Endodermal cell (in vitro differentiated cells): ENCODE results near the gene P2RY8. TPM values are rescaled to one million over a fixed set of nuclear protein-coding genes. Genes with fewer than 3 reads are reported as not detected.
A peak's percentile ranks its signal among the peaks of the same experiment; 100 is the strongest.
"Not testable (repeated sequence)": the region's sequence is repeated elsewhere in the genome, so short reads cannot be mapped to it uniquely, and the experiment has no call there.

ENCODE experiments used
- DNase-seq: peaks from one replicate; pipeline ENCODE4 v3.0.0-alpha.2; 2017
- H3K27ac ChIP-seq: 2 replicates; pipeline ENCODE4 v1.5.1; 2013; ENCODE audit warnings: mild to moderate bottlenecking, low read depth, low read length, moderate library complexity
- H3K27me3 ChIP-seq: 2 replicates; pipeline ENCODE4 v1.6.1; 2013; ENCODE audit warnings: mild to moderate bottlenecking, low read length, moderate library complexity; ENCODE audit not compliant: insufficient read depth, control insufficient read depth, poor library complexity, severe bottlenecking
- H3K36me3 ChIP-seq: 2 replicates; pipeline ENCODE4 v1.7.0; 2013; ENCODE audit warnings: mild to moderate bottlenecking, low read length, moderate library complexity; ENCODE audit not compliant: control insufficient read depth, insufficient read depth
- H3K4me1 ChIP-seq: one replicate; pipeline ENCODE4 v1.7.0; 2013; ENCODE audit warnings: low read length; ENCODE audit not compliant: control insufficient read depth, insufficient read depth
- H3K4me3 ChIP-seq: 2 replicates; pipeline ENCODE4 v1.5.1; 2013; ENCODE audit warnings: mild to moderate bottlenecking, low read length, moderate library complexity
- H3K9ac ChIP-seq: 2 replicates; pipeline ENCODE4 v1.6.1; 2013; ENCODE audit warnings: mild to moderate bottlenecking, low read length, moderate library complexity; ENCODE audit not compliant: poor library complexity, severe bottlenecking; ENCODE audit errors: extremely low read depth
- H3K9me3 ChIP-seq: 2 replicates; pipeline ENCODE4 v1.6.1; 2013; ENCODE audit warnings: mild to moderate bottlenecking, low read length, moderate library complexity; ENCODE audit not compliant: control insufficient read depth
- H3K27ac Mint-ChIP-seq: 2 replicates; pipeline ENCODE4 v1.8.0; 2020; ENCODE audit warnings: mixed read lengths
- H3K27me3 Mint-ChIP-seq: 2 replicates; pipeline ENCODE4 v1.8.0; 2021; ENCODE audit warnings: mild to moderate bottlenecking, mixed read lengths; ENCODE audit not compliant: insufficient read depth
- H3K36me3 Mint-ChIP-seq: 2 replicates; pipeline ENCODE4 v1.8.0; 2020; ENCODE audit warnings: low read depth, mixed read lengths
- H3K4me1 Mint-ChIP-seq: 2 replicates; pipeline ENCODE4 v1.8.0; 2020; ENCODE audit warnings: mixed read lengths
- H3K4me3 Mint-ChIP-seq: 2 replicates; pipeline ENCODE4 v1.8.0; 2020; ENCODE audit warnings: mild to moderate bottlenecking, moderate library complexity, mixed read lengths
- H3K9me3 Mint-ChIP-seq: 2 replicates; pipeline ENCODE4 v1.8.0; 2020; ENCODE audit warnings: mild to moderate bottlenecking, mixed read lengths
- WGBS, 2 experiments: methylation state at CpG; one replicate each; pipeline versions ENCODE4 v1.1.5 to v1.1.7; 2013; ENCODE audit warnings: missing lambda C conversion rate in 2 of 2, mixed read lengths in 1 of 2; ENCODE audit not compliant: insufficient coverage in 1 of 2, insufficient read length in 1 of 2; 5-methylcytosine and 5-hydroxymethylcytosine counted together
- total RNA-seq, 2 donors: library from RNA; stranded (reverse); fragmentation: NEBNext Ultra II Directional in 1 of 2; extraction: Animal tissue kit (Norgen Biotek cat#: 25700) in 1 of 2; gene quantifications; 2 replicates in 1 of 2; 3 replicates in 1 of 2; pipeline ENCODE4 v1.2.1, GENCODE V29; 2021
- TF ChIP-seq, protein P1 (sequence below): fragments of 200-600 bp; sonication (generic); conservative IDR thresholded peaks from 2 replicates; pipeline ENCODE4 v1.5.0; 2021; ENCODE audit warnings: antibody characterized with exemption, mild to moderate bottlenecking

P2RY8 gene
- total RNA-seq, 2 donors from 2014 or later: not detected

GRCh38 chrX:1524874-1525582, 12.0 kb downstream of the P2RY8 start:
- Histone ChIP-seq H3K9ac (no peak overlapping the region), H3K36me3 (no peaks in the 10 kb centered on the region), H3K27ac (no peak overlapping the region), H3K4me3 (no peak overlapping the region), H3K9me3 (no peaks in the 10 kb centered on the region), H3K4me1 (no peaks in the 10 kb centered on the region), H3K27me3 (no peaks in the 10 kb centered on the region)
- no peaks in the 10 kb centered on the region for H3K36me3 Mint-ChIP-seq
- 76 to 79% methylated on average over 4 of the region's 4 CpGs for WGBS, 2 experiments
- peaks cover 5% of the 10 kb centered on the region for H3K4me1 Mint-ChIP-seq
- TF ChIP-seq, protein P1, sequence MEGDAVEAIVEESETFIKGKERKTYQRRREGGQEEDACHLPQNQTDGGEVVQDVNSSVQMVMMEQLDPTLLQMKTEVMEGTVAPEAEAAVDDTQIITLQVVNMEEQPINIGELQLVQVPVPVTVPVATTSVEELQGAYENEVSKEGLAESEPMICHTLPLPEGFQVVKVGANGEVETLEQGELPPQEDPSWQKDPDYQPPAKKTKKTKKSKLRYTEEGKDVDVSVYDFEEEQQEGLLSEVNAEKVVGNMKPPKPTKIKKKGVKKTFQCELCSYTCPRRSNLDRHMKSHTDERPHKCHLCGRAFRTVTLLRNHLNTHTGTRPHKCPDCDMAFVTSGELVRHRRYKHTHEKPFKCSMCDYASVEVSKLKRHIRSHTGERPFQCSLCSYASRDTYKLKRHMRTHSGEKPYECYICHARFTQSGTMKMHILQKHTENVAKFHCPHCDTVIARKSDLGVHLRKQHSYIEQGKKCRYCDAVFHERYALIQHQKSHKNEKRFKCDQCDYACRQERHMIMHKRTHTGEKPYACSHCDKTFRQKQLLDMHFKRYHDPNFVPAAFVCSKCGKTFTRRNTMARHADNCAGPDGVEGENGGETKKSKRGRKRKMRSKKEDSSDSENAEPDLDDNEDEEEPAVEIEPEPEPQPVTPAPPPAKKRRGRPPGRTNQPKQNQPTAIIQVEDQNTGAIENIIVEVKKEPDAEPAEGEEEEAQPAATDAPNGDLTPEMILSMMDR: no peak
- no peaks in the 10 kb centered on the region for H3K9me3 Mint-ChIP-seq
- no peak for DNase-seq
- no peaks in the 10 kb centered on the region for H3K27me3 Mint-ChIP-seq
- H3K27ac Mint-ChIP-seq: no peak overlapping the region
- H3K4me3 Mint-ChIP-seq: no peak overlapping the region

- H3K27me3 Mint-ChIP-seq, H3K36me3 ChIP-seq, H3K4me3 Mint-ChIP-seq, H3K36me3 Mint-ChIP-seq, H3K4me1 ChIP-seq, H3K27ac ChIP-seq, H3K27ac Mint-ChIP-seq, H3K4me1 Mint-ChIP-seq, H3K9me3 ChIP-seq, H3K9me3 Mint-ChIP-seq, H3K27me3 ChIP-seq, H3K4me3 ChIP-seq, H3K9ac ChIP-seq, DNase-seq: not testable (repeated sequence)
- 89% methylated on average over 3 of the region's 4 CpGs; no CpG with 5 or more reads in 1 of the 2 experiments for WGBS, 2 experiments
These were observed 14.1 kb downstream of the P2RY8 start for GRCh38 chrX:1522905-1523304.

DNA sequence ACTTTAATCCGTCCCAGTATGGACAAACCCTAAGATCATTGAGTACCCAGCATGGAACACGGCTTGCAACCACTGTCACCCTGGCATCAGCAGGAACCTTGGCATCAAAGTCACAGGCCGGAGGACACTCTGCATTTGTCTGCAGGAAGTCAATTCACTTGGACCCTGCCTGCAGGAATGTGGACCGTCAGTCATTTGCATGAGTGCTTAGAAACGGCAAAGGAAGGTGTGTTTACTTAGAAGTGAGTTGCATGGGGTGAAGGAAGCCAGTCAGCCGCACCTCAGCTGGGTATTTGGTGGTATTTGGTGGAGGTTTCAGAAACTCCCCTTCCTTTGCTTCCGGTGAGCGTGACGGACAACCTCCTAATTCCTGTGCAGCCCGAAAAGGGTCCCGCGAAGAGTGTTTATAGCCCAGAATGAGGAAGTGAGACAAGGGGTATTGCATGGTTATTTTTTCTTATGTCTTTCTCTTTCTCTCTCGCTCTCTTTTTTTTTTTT, 15.5 kb downstream of the P2RY8 start:
- H3K9me3 Mint-ChIP-seq: peaks cover 2% of the 10 kb centered on the region
- H3K9me3 ChIP-seq: no peaks in the 10 kb centered on the region

More for the DNA sequence above, 15.5 kb downstream of the P2RY8 start:
- Histone ChIP-seq H3K4me3 (no peak overlapping the region), H3K27ac (no peak overlapping the region), H3K36me3 (no peaks in the 10 kb centered on the region), H3K27me3 (no peaks in the 10 kb centered on the region), H3K4me1 (no peaks in the 10 kb centered on the region), H3K9ac (no peak overlapping the region)
- Mint-ChIP-seq H3K4me1 (peaks cover 5% of the 10 kb centered on the region), H3K27me3 (no peaks in the 10 kb centered on the region), H3K36me3 (no peaks in the 10 kb centered on the region), H3K27ac (peak overlapping the region; percentile 87), H3K4me3 (peak overlapping the region; percentile 14)
- WGBS, 2 experiments: 57 to 71% methylated on average over 3 to 9 of the region's 13 CpGs
- TF ChIP-seq, protein P1: no peak
- peak; percentile 75 for DNase-seq
